ENCODE measurements around the gene CDYL2. TPM values are rescaled to one million over a fixed set of nuclear protein-coding genes. Genes with fewer than 3 reads are reported as not detected.

Gene CDYL2
- polyA plus RNA-seq, 1 donor from 2014 or later = 2.6 TPM

- Histone ChIP-seq H3K9me2 (ENCODE audit: insufficient read depth, low read length) (no peaks in the 10 kb centered on the region), H2AFZ (ENCODE audit: low read depth, low read length) (no peak overlapping the region), H4K20me1 (ENCODE audit: insufficient read depth) (no peaks in the 10 kb centered on the region), H3K36me3 (ENCODE audit: insufficient read depth, low read length) (no peaks in the 10 kb centered on the region), H3K4me3 (ENCODE audit: low read length) (no peak overlapping the region), H3K9me3 (ENCODE audit: low read length) (no peaks in the 10 kb centered on the region), H3K9ac (ENCODE audit: low read length) (no peak overlapping the region), H3F3A (ENCODE audit: insufficient read depth, low read length, poor library complexity, severe bottlenecking) (no peaks in the 10 kb centered on the region), H3K27me3 (ENCODE audit: insufficient read depth, low read depth, low read length) (no peaks in the 10 kb centered on the region), H3K27ac (ENCODE audit: low read length) (no peak overlapping the region), H3K79me2 (replicated peaks; ENCODE audit: insufficient read depth, low read length) (no peaks in the 10 kb centered on the region), H3K4me2 (ENCODE audit: low read length) (no peak overlapping the region)
- TF ChIP-seq TAF1 (IDR thresholded peaks at IDR 0.05; ENCODE audit: low read depth) = no peak
- TF ChIP-seq EP300 (conservative IDR thresholded peaks at IDR 0.05; ENCODE audit: poor library complexity, severe bottlenecking) = no peak
- TF ChIP-seq MXI1 (conservative IDR thresholded peaks at IDR 0.05; ENCODE audit: poor library complexity, severe bottlenecking) = no peak
- no peak for TF ChIP-seq POLR2AphosphoS5 (IDR thresholded peaks at IDR 0.05)
- TF ChIP-seq RAD21 (conservative IDR thresholded peaks at IDR 0.05) = no peak
- no peak for TF ChIP-seq EZH2 (IDR thresholded peaks at IDR 0.05; ENCODE audit: borderline replicate concordance, insufficient read depth, low read length, poor library complexity, severe bottlenecking)
- TF ChIP-seq, protein P1, sequence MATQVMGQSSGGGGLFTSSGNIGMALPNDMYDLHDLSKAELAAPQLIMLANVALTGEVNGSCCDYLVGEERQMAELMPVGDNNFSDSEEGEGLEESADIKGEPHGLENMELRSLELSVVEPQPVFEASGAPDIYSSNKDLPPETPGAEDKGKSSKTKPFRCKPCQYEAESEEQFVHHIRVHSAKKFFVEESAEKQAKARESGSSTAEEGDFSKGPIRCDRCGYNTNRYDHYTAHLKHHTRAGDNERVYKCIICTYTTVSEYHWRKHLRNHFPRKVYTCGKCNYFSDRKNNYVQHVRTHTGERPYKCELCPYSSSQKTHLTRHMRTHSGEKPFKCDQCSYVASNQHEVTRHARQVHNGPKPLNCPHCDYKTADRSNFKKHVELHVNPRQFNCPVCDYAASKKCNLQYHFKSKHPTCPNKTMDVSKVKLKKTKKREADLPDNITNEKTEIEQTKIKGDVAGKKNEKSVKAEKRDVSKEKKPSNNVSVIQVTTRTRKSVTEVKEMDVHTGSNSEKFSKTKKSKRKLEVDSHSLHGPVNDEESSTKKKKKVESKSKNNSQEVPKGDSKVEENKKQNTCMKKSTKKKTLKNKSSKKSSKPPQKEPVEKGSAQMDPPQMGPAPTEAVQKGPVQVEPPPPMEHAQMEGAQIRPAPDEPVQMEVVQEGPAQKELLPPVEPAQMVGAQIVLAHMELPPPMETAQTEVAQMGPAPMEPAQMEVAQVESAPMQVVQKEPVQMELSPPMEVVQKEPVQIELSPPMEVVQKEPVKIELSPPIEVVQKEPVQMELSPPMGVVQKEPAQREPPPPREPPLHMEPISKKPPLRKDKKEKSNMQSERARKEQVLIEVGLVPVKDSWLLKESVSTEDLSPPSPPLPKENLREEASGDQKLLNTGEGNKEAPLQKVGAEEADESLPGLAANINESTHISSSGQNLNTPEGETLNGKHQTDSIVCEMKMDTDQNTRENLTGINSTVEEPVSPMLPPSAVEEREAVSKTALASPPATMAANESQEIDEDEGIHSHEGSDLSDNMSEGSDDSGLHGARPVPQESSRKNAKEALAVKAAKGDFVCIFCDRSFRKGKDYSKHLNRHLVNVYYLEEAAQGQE (IDR thresholded peaks at IDR 0.05; ENCODE audit: borderline replicate concordance) = no peak
- TF ChIP-seq SMC3 (conservative IDR thresholded peaks at IDR 0.05; ENCODE audit: poor library complexity) = no peak
- TF ChIP-seq, protein P2, sequence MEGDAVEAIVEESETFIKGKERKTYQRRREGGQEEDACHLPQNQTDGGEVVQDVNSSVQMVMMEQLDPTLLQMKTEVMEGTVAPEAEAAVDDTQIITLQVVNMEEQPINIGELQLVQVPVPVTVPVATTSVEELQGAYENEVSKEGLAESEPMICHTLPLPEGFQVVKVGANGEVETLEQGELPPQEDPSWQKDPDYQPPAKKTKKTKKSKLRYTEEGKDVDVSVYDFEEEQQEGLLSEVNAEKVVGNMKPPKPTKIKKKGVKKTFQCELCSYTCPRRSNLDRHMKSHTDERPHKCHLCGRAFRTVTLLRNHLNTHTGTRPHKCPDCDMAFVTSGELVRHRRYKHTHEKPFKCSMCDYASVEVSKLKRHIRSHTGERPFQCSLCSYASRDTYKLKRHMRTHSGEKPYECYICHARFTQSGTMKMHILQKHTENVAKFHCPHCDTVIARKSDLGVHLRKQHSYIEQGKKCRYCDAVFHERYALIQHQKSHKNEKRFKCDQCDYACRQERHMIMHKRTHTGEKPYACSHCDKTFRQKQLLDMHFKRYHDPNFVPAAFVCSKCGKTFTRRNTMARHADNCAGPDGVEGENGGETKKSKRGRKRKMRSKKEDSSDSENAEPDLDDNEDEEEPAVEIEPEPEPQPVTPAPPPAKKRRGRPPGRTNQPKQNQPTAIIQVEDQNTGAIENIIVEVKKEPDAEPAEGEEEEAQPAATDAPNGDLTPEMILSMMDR (IDR thresholded peaks at IDR 0.05; ENCODE audit: poor library complexity, severe bottlenecking) = no peak
These were observed 44.5 kb upstream of the CDYL2 start for GRCh38 chr16:80848862-80849261.

DNA sequence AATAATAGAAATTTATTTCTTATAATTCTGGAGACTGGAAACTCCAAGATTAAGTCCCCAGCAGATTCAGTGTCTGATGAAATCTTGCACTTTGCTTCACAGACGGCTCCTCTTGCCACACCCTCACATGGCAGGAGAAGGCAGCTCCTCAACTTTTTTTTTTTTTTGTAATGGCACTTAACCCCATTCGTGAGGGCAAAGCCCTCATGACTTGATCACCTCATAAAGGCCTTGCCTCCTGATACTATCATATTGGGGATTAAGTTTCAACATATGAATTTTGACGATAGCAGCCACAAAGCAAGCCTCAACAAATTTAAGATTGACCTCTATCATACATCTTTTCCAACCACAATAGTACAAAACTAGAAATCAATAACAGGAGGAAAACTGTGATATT lies 42.3 kb upstream of the CDYL2 start:
- no peaks in the 10 kb centered on the region for H3K36me3 ChIP-seq (ENCODE audit: insufficient read depth, low read length)
- no peak overlapping the region for H3K27ac ChIP-seq (ENCODE audit: low read length)
- TF ChIP-seq, protein P2 (IDR thresholded peaks at IDR 0.05; ENCODE audit: poor library complexity, severe bottlenecking) = no peak
- TF ChIP-seq SMC3 (conservative IDR thresholded peaks at IDR 0.05; ENCODE audit: poor library complexity) = no peak
- TF ChIP-seq EP300 (conservative IDR thresholded peaks at IDR 0.05; ENCODE audit: poor library complexity, severe bottlenecking) = no peak
- TF ChIP-seq RAD21 (conservative IDR thresholded peaks at IDR 0.05) = no peak
- TF ChIP-seq POLR2AphosphoS5 (IDR thresholded peaks at IDR 0.05) = no peak
- TF ChIP-seq TAF1 (IDR thresholded peaks at IDR 0.05; ENCODE audit: low read depth) = no peak
- TF ChIP-seq EZH2 (IDR thresholded peaks at IDR 0.05; ENCODE audit: borderline replicate concordance, insufficient read depth, low read length, poor library complexity, severe bottlenecking) = no peak
- no peak for TF ChIP-seq MXI1 (conservative IDR thresholded peaks at IDR 0.05; ENCODE audit: poor library complexity, severe bottlenecking)
- TF ChIP-seq, protein P1 (IDR thresholded peaks at IDR 0.05; ENCODE audit: borderline replicate concordance) = no peak
- H3K9me2 ChIP-seq (ENCODE audit: insufficient read depth, low read length) = no peaks in the 10 kb centered on the region
- no peak overlapping the region for H3K9ac ChIP-seq (ENCODE audit: low read length)
- no peak overlapping the region for H3K4me3 ChIP-seq (ENCODE audit: low read length)
- H4K20me1 ChIP-seq (ENCODE audit: insufficient read depth) = no peaks in the 10 kb centered on the region
- peaks cover under 1% of the 10 kb centered on the region for H3K9me3 ChIP-seq (ENCODE audit: low read length)
- no peak overlapping the region for H3K4me2 ChIP-seq (ENCODE audit: low read length)
- no peaks in the 10 kb centered on the region for H3K79me2 ChIP-seq (replicated peaks; ENCODE audit: insufficient read depth, low read length)
- H3K27me3 ChIP-seq (ENCODE audit: insufficient read depth, low read depth, low read length) = no peaks in the 10 kb centered on the region
- no peaks in the 10 kb centered on the region for H3F3A ChIP-seq (ENCODE audit: insufficient read depth, low read length, poor library complexity, severe bottlenecking)
- H2AFZ ChIP-seq (ENCODE audit: low read depth, low read length) = no peak overlapping the region
